K562 (cell line): ENCODE data around the gene TIMM50. TPM values are rescaled to one million over a fixed set of nuclear protein-coding genes. Genes with fewer than 3 reads are reported as not detected.

Experiments used
- BRD9 ChIP-seq: fragments of 450-650 bp; IDR thresholded peaks from 2 replicates; pipeline ENCODE4 v1.6.1; 2018; ENCODE audit warnings: low read depth; ENCODE audit not compliant: partially characterized antibody
- CBX8 ChIP-seq: fragments of 200-600 bp; sonication (generic); IDR thresholded peaks from 2 replicates; pipeline ENCODE4 v1.6.1; 2012; ENCODE audit warnings: borderline replicate concordance, mixed run types, low read depth, mild to moderate bottlenecking, moderate library complexity, mixed read lengths, low read length, control low read depth, inconsistent platforms; ENCODE audit not compliant: poor library complexity, severe bottlenecking; ENCODE audit errors: extremely low read depth
- MXI1 ChIP-seq: IDR thresholded peaks from 2 replicates; pipeline ENCODE4 v1.6.1; 2011; ENCODE audit warnings: low read depth, mild to moderate bottlenecking, improper control_type of control experiment, low read length
- PHB2 ChIP-seq: fragments of 450-650 bp; IDR thresholded peaks from 2 replicates; pipeline ENCODE4 v1.6.1; 2017; ENCODE audit warnings: low read depth
- ZNF431 ChIP-seq: sonication (generic); formaldehyde crosslinking; IDR thresholded peaks from 2 replicates; pipeline ENCODE4 v1.8.0; 2022; ENCODE audit warnings: mild to moderate bottlenecking, missing genetic modification reagents
- polyA plus RNA-seq, 8 experiments: library from polyadenylated mRNA; depleted of rRNA in 4 of 8; stranded (reverse) in 5 of 8; unstranded in 3 of 8; fragments of >200 nt; fragmentation: Nextera tagmentation in 2 of 8; fragmentation: Illumina TruSeq in 1 of 8; extraction: Ambion mirVana in 2 of 8; extraction: Trizol in 1 of 8; gene quantifications; 2 replicates each; pipeline versions ENCODE4 v1.2.1 to v1.2.3, GENCODE V29; 2011 to 2014; ENCODE audit warnings: inconsistent platforms in 1 of 8, missing spikeins in 1 of 8
- total RNA-seq, 7 experiments: library from RNA; depleted of rRNA in 6 of 7; stranded (reverse); fragments of >200 nt in 6 of 7; fragmentation: Illumina TruSeq in 2 of 7; extraction: Trizol in 2 of 7; gene quantifications; 2 replicates each; pipeline versions ENCODE4 v1.2.1 to v1.2.3, GENCODE V29; 2011 to 2021; ENCODE audit warnings: low replicate concordance in 1 of 7
- TF ChIP-seq, protein P1 (sequence below): fragments of 200-600 bp; sonication (generic); IDR thresholded peaks from one replicate; pipeline ENCODE4 v1.6.1; 2012; ENCODE audit warnings: mild to moderate bottlenecking, low read depth, low read length, inconsistent platforms
- TF ChIP-seq, protein P2 (sequence below): sonication (generic); formaldehyde crosslinking; IDR thresholded peaks from 2 replicates; pipeline ENCODE4 v1.8.1; 2022; ENCODE audit warnings: missing genetic modification reagents
- TF ChIP-seq, protein P3 (sequence below): fragments of 450-650 bp; IDR thresholded peaks from 2 replicates; pipeline ENCODE4 v1.6.1; 2016; ENCODE audit warnings: borderline replicate concordance

The TIMM50 gene
- total and polyA plus RNA-seq, 9 of the 15 experiments (the other 6 are each of a cell fraction or from before 2014, with no cell fraction given), result 28.3 to 221 (median 170) TPM

DNA sequence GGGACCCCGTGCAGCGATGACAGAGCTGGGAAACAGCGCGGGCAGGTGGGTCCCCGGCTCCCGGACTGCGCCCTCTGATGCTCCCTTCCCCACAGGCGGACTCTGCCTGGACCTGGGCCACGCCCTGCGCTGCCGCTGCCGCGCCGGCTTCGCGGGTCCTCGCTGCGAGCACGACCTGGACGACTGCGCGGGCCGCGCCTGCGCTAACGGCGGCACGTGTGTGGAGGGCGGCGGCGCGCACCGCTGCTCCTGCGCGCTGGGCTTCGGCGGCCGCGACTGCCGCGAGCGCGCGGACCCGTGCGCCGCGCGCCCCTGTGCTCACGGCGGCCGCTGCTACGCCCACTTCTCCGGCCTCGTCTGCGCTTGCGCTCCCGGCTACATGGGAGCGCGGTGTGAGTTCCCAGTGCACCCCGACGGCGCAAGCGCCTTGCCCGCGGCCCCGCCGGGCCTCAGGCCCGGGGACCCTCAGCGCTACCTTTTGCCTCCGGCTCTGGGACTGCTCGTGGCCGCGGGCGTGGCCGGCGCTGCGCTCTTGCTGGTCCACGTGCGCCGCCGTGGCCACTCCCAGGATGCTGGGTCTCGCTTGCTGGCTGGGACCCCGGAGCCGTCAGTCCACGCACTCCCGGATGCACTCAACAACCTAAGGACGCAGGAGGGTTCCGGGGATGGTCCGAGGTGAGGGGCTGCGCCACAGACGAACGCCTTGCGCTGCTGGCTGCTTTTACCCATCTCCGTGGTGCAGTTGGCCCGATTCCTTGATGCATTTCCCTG, 26.5 kb downstream of the TIMM50 start (continued):
- TF ChIP-seq PHB2 (no peak), ZNF431 (peak; percentile 81; the same call in 1 of the 2 replicates), MXI1 (peak; percentile 59; the same call in 1 of the 2 replicates), CBX8 (no peak), BRD9 (no peak)
- TF ChIP-seq, protein P1, sequence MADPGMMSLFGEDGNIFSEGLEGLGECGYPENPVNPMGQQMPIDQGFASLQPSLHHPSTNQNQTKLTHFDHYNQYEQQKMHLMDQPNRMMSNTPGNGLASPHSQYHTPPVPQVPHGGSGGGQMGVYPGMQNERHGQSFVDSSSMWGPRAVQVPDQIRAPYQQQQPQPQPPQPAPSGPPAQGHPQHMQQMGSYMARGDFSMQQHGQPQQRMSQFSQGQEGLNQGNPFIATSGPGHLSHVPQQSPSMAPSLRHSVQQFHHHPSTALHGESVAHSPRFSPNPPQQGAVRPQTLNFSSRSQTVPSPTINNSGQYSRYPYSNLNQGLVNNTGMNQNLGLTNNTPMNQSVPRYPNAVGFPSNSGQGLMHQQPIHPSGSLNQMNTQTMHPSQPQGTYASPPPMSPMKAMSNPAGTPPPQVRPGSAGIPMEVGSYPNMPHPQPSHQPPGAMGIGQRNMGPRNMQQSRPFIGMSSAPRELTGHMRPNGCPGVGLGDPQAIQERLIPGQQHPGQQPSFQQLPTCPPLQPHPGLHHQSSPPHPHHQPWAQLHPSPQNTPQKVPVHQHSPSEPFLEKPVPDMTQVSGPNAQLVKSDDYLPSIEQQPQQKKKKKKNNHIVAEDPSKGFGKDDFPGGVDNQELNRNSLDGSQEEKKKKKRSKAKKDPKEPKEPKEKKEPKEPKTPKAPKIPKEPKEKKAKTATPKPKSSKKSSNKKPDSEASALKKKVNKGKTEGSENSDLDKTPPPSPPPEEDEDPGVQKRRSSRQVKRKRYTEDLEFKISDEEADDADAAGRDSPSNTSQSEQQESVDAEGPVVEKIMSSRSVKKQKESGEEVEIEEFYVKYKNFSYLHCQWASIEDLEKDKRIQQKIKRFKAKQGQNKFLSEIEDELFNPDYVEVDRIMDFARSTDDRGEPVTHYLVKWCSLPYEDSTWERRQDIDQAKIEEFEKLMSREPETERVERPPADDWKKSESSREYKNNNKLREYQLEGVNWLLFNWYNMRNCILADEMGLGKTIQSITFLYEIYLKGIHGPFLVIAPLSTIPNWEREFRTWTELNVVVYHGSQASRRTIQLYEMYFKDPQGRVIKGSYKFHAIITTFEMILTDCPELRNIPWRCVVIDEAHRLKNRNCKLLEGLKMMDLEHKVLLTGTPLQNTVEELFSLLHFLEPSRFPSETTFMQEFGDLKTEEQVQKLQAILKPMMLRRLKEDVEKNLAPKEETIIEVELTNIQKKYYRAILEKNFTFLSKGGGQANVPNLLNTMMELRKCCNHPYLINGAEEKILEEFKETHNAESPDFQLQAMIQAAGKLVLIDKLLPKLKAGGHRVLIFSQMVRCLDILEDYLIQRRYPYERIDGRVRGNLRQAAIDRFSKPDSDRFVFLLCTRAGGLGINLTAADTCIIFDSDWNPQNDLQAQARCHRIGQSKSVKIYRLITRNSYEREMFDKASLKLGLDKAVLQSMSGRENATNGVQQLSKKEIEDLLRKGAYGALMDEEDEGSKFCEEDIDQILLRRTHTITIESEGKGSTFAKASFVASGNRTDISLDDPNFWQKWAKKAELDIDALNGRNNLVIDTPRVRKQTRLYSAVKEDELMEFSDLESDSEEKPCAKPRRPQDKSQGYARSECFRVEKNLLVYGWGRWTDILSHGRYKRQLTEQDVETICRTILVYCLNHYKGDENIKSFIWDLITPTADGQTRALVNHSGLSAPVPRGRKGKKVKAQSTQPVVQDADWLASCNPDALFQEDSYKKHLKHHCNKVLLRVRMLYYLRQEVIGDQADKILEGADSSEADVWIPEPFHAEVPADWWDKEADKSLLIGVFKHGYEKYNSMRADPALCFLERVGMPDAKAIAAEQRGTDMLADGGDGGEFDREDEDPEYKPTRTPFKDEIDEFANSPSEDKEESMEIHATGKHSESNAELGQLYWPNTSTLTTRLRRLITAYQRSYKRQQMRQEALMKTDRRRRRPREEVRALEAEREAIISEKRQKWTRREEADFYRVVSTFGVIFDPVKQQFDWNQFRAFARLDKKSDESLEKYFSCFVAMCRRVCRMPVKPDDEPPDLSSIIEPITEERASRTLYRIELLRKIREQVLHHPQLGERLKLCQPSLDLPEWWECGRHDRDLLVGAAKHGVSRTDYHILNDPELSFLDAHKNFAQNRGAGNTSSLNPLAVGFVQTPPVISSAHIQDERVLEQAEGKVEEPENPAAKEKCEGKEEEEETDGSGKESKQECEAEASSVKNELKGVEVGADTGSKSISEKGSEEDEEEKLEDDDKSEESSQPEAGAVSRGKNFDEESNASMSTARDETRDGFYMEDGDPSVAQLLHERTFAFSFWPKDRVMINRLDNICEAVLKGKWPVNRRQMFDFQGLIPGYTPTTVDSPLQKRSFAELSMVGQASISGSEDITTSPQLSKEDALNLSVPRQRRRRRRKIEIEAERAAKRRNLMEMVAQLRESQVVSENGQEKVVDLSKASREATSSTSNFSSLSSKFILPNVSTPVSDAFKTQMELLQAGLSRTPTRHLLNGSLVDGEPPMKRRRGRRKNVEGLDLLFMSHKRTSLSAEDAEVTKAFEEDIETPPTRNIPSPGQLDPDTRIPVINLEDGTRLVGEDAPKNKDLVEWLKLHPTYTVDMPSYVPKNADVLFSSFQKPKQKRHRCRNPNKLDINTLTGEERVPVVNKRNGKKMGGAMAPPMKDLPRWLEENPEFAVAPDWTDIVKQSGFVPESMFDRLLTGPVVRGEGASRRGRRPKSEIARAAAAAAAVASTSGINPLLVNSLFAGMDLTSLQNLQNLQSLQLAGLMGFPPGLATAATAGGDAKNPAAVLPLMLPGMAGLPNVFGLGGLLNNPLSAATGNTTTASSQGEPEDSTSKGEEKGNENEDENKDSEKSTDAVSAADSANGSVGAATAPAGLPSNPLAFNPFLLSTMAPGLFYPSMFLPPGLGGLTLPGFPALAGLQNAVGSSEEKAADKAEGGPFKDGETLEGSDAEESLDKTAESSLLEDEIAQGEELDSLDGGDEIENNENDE, result no peak
- TF ChIP-seq, protein P2, sequence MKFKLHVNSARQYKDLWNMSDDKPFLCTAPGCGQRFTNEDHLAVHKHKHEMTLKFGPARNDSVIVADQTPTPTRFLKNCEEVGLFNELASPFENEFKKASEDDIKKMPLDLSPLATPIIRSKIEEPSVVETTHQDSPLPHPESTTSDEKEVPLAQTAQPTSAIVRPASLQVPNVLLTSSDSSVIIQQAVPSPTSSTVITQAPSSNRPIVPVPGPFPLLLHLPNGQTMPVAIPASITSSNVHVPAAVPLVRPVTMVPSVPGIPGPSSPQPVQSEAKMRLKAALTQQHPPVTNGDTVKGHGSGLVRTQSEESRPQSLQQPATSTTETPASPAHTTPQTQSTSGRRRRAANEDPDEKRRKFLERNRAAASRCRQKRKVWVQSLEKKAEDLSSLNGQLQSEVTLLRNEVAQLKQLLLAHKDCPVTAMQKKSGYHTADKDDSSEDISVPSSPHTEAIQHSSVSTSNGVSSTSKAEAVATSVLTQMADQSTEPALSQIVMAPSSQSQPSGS (CRISPR knock-in tag), result no peak
- TF ChIP-seq, protein P3, sequence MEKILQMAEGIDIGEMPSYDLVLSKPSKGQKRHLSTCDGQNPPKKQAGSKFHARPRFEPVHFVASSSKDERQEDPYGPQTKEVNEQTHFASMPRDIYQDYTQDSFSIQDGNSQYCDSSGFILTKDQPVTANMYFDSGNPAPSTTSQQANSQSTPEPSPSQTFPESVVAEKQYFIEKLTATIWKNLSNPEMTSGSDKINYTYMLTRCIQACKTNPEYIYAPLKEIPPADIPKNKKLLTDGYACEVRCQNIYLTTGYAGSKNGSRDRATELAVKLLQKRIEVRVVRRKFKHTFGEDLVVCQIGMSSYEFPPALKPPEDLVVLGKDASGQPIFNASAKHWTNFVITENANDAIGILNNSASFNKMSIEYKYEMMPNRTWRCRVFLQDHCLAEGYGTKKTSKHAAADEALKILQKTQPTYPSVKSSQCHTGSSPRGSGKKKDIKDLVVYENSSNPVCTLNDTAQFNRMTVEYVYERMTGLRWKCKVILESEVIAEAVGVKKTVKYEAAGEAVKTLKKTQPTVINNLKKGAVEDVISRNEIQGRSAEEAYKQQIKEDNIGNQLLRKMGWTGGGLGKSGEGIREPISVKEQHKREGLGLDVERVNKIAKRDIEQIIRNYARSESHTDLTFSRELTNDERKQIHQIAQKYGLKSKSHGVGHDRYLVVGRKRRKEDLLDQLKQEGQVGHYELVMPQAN, result 0 out of 2 replicates have a peak, but pooled peaks have one; percentile 48
